ENCODE measurements around the gene ATG13. TPM values are rescaled to one million over a fixed set of nuclear protein-coding genes. Genes with fewer than 3 reads are reported as not detected.
A peak's percentile ranks its signal among the peaks of the same experiment; 100 is the strongest.

ATG13 gene
- total RNA-seq, 2 experiments from 2014 or later = 46.4 to 53.2 TPM

- Histone ChIP-seq H3K79me2 (ENCODE audit: insufficient read depth, low read depth, low read length) (peaks cover 41% of the 10 kb centered on the region), H3K4me2 (ENCODE audit: low read length) (peak overlapping the region; percentile 86), H3K27ac (ENCODE audit: low read depth, low read length, poor library complexity, severe bottlenecking) (no peak overlapping the region), H3K9me3 (ENCODE audit: low read length) (no peaks in the 10 kb centered on the region), H3K9me2 (ENCODE audit: insufficient read depth, low read length) (no peaks in the 10 kb centered on the region), H3K4me3 (ENCODE audit: low read depth, low read length, poor library complexity, severe bottlenecking) (peak overlapping the region; percentile 97), H4K20me1 (ENCODE audit: insufficient read depth, low read length) (no peaks in the 10 kb centered on the region), H3K36me3 (ENCODE audit: insufficient read depth, low read length) (peaks cover 28% of the 10 kb centered on the region), H2AFZ (ENCODE audit: low read length) (no peak overlapping the region), H3K4me1 (ENCODE audit: insufficient read depth, low read length, poor library complexity, severe bottlenecking) (peaks cover 28% of the 10 kb centered on the region)
- TF ChIP-seq CTCF (conservative IDR thresholded peaks at IDR 0.05; ENCODE audit: low read length) = no peak
- TF ChIP-seq EZH2phosphoT487 (IDR thresholded peaks at IDR 0.05; ENCODE audit: borderline replicate concordance, low read depth, low read length) = no peak
- ChIA-PET POLR2A (interaction anchor here (0.7 to 1.3 kb wide), 6 partner anchors 11 to 267 kb away, joined by 3 to 6 read pairs (median 4); partner anchors contain the start of genes ARHGAP1 and ZNF408), CTCF (ENCODE audit: unreplicated experiment) (interaction anchor here (0.8 kb wide), 1 partner anchor 24 kb away, joined by 3 read pairs; no protein-coding TSS in a partner anchor)
- no TSS peak for BruUV-seq (replicated peaks)
- intact Hi-C loops (cut with micrococcal nuclease; ENCODE audit: unreplicated experiment) = no loop called here
- DNase-seq (ENCODE audit: low spot score) = no peak
Measured at GRCh38 chr11:46618837-46619236, 1.5 kb downstream of the ATG13 start.

- Histone ChIP-seq H3K36me3 (ENCODE audit: insufficient read depth, low read length) (peaks cover 67% of the 10 kb centered on the region), H3K4me3 (ENCODE audit: low read depth, low read length, poor library complexity, severe bottlenecking) (no peak overlapping the region), H3K9me3 (ENCODE audit: low read length) (no peaks in the 10 kb centered on the region), H3K9me2 (ENCODE audit: insufficient read depth, low read length) (no peaks in the 10 kb centered on the region), H3K4me1 (ENCODE audit: insufficient read depth, low read length, poor library complexity, severe bottlenecking) (no peaks in the 10 kb centered on the region), H2AFZ (ENCODE audit: low read length) (no peak overlapping the region), H4K20me1 (ENCODE audit: insufficient read depth, low read length) (no peaks in the 10 kb centered on the region), H3K27ac (ENCODE audit: low read depth, low read length, poor library complexity, severe bottlenecking) (no peak overlapping the region), H3K79me2 (ENCODE audit: insufficient read depth, low read depth, low read length) (peaks cover 12% of the 10 kb centered on the region; the same call in 1 of the 2 replicates), H3K4me2 (ENCODE audit: low read length) (no peak overlapping the region)
- POLR2A ChIA-PET = interaction anchor here (1.0 to 1.2 kb wide), 2 partner anchors 12 to 75 kb away, joined by 3 to 6 read pairs; partner anchors contain the start of gene ZNF408
- TF ChIP-seq EZH2phosphoT487 (IDR thresholded peaks at IDR 0.05; ENCODE audit: borderline replicate concordance, low read depth, low read length) (no peak), CTCF (conservative IDR thresholded peaks at IDR 0.05; ENCODE audit: low read length) (no peak)
- no peak for DNase-seq (ENCODE audit: low spot score)
- no TSS peak for BruUV-seq (replicated peaks)
- CTCF ChIA-PET (ENCODE audit: unreplicated experiment) = no interaction called here
- intact Hi-C loops (cut with micrococcal nuclease; ENCODE audit: unreplicated experiment) = no loop called here
Measured at GRCh38 chr11:46625406-46625805, 8.1 kb downstream of the ATG13 start.

GRCh38 chr11:46628961-46629360 is 11.6 kb downstream of the ATG13 start:
- H4K20me1 ChIP-seq (ENCODE audit: insufficient read depth, low read length) = no peaks in the 10 kb centered on the region
- H3K4me2 ChIP-seq (ENCODE audit: low read length) = no peak overlapping the region
- no TSS peak for BruUV-seq (replicated peaks)
- H3K79me2 ChIP-seq (ENCODE audit: insufficient read depth, low read depth, low read length) = peaks cover 2% of the 10 kb centered on the region; the same call in 1 of the 2 replicates
- ChIA-PET CTCF (ENCODE audit: unreplicated experiment) (no interaction called here), POLR2A (interaction anchor here (1.2 kb wide), 1 partner anchor 15 kb away, joined by 3 read pairs; no protein-coding TSS in a partner anchor)
- H3K9me2 ChIP-seq (ENCODE audit: insufficient read depth, low read length) = no peaks in the 10 kb centered on the region
- H2AFZ ChIP-seq (ENCODE audit: low read length) = no peak overlapping the region
- no peak overlapping the region for H3K4me3 ChIP-seq (ENCODE audit: low read depth, low read length, poor library complexity, severe bottlenecking)
- TF ChIP-seq EZH2phosphoT487 (IDR thresholded peaks at IDR 0.05; ENCODE audit: borderline replicate concordance, low read depth, low read length) (no peak), CTCF (conservative IDR thresholded peaks at IDR 0.05; ENCODE audit: low read length) (no peak)
- H3K36me3 ChIP-seq (ENCODE audit: insufficient read depth, low read length) = peaks cover 60% of the 10 kb centered on the region
- H3K27ac ChIP-seq (ENCODE audit: low read depth, low read length, poor library complexity, severe bottlenecking) = no peak overlapping the region
- intact Hi-C loops (cut with micrococcal nuclease; ENCODE audit: unreplicated experiment) = no loop called here
- H3K4me1 ChIP-seq (ENCODE audit: insufficient read depth, low read length, poor library complexity, severe bottlenecking) = no peaks in the 10 kb centered on the region
- no peaks in the 10 kb centered on the region for H3K9me3 ChIP-seq (ENCODE audit: low read length)
- DNase-seq (ENCODE audit: low spot score) = no peak
